IMR-90 (cell line): Measurements from ENCODE around the gene MRTFA. TPM values are rescaled to one million over a fixed set of nuclear protein-coding genes. Genes with fewer than 3 reads are reported as not detected.

ENCODE experiments used
- ATAC-seq: fragments of 200-7000 bp; cut with Tn5 transposase; 2 replicates; pipeline ENCODE4 v1.9.1; 2020; ENCODE audit warnings: low read depth, mild to moderate bottlenecking, moderate library complexity
- BruUV-seq: library from RNA; stranded (reverse); fragments of 400-500 nt; replicated peaks from 2 replicates; lab custom pipeline; 2021; lab: Mats Ljungman, UMichigan
- CTCF ChIA-PET: fragments of 300-600 bp; formaldehyde crosslinking; extraction: SDS; loops from one replicate; lab custom pipeline; 2021; ENCODE audit warnings: antibody characterized with exemption; lab: Yijun Ruan, JAX
- POLR2A ChIA-PET: fragments of 300-600 bp; sonication (Branson Sonifier 250); formaldehyde crosslinking; loops from one replicate; lab custom pipeline; 2022; ENCODE audit warnings: antibody characterized with exemption; ENCODE audit not compliant: unreplicated experiment; lab: Charles Lee
- DNase-seq: peaks from one replicate; pipeline ENCODE4 v3.0.0; 2013
- H2AFZ ChIP-seq: replicated peaks from 2 replicates; pipeline ENCODE3; 2013; ENCODE audit warnings: low read length, mild to moderate bottlenecking; ENCODE audit not compliant: poor library complexity
- H2AK5ac ChIP-seq: 2 replicates; pipeline ENCODE4 v1.6.1; 2013; ENCODE audit warnings: low read depth, low read length, inconsistent platforms
- H2AK9ac ChIP-seq: replicated peaks from 2 replicates; pipeline ENCODE3; 2013; ENCODE audit warnings: mild to moderate bottlenecking, low read depth, low read length, moderate library complexity; ENCODE audit not compliant: poor library complexity
- H2BK120ac ChIP-seq: 2 replicates; pipeline ENCODE4 v1.6.1; 2013; ENCODE audit warnings: low read depth, low read length, inconsistent platforms
- H2BK15ac ChIP-seq: 3 replicates; pipeline ENCODE4 v1.6.1; 2013; ENCODE audit warnings: low read depth, low read length, inconsistent platforms
- H2BK20ac ChIP-seq: 2 replicates; pipeline ENCODE4 v1.6.1; 2013; ENCODE audit warnings: low read depth, mild to moderate bottlenecking, inconsistent platforms, low read length, moderate library complexity
- H2BK5ac ChIP-seq: 2 replicates; pipeline ENCODE4 v1.6.1; 2013; ENCODE audit warnings: mild to moderate bottlenecking, low read depth, low read length, inconsistent platforms; ENCODE audit not compliant: poor library complexity, severe bottlenecking
- H3K14ac ChIP-seq: replicated peaks from 2 replicates; pipeline ENCODE4 v1.6.1; 2013; ENCODE audit warnings: low read depth, low read length, inconsistent platforms
- H3K18ac ChIP-seq: 2 replicates; pipeline ENCODE4 v1.6.1; 2013; ENCODE audit warnings: low read depth, low read length, control low read depth
- H3K23ac ChIP-seq: 2 replicates; pipeline ENCODE4 v1.6.1; 2013; ENCODE audit warnings: low read depth, low read length, inconsistent platforms
- H3K27ac ChIP-seq: 2 replicates; pipeline ENCODE4 v1.5.1; 2013; ENCODE audit warnings: mild to moderate bottlenecking, control low read depth, low read length; ENCODE audit not compliant: insufficient read depth
- H3K27me3 ChIP-seq: 2 replicates; pipeline ENCODE4 v1.6.1; 2013; ENCODE audit warnings: low read length; ENCODE audit not compliant: control insufficient read depth, insufficient read depth
- H3K36me3 ChIP-seq: 2 replicates; pipeline ENCODE4 v1.6.1; 2013; ENCODE audit warnings: low read length, mixed read lengths; ENCODE audit not compliant: control insufficient read depth, insufficient read depth
- H3K4ac ChIP-seq: 2 replicates; pipeline ENCODE4 v1.6.1; 2013; ENCODE audit warnings: low read depth, low read length, inconsistent platforms
- H3K4me1 ChIP-seq: 2 replicates; pipeline ENCODE4 v1.6.1; 2013; ENCODE audit warnings: low read length, mixed read lengths; ENCODE audit not compliant: control insufficient read depth, insufficient read depth
- H3K4me2 ChIP-seq: 2 replicates; pipeline ENCODE4 v1.6.1; 2013; ENCODE audit warnings: low read depth, mild to moderate bottlenecking, control low read depth, low read length, moderate library complexity
- H3K4me3 ChIP-seq: 2 replicates; pipeline ENCODE4 v1.5.1; 2013; ENCODE audit warnings: low read depth, mild to moderate bottlenecking, control low read depth, low read length, moderate library complexity; ENCODE audit not compliant: insufficient read depth
- H3K56ac ChIP-seq: 2 replicates; pipeline ENCODE4 v1.6.1; 2013; ENCODE audit warnings: low read length, inconsistent platforms; ENCODE audit not compliant: insufficient read depth; ENCODE audit errors: extremely low read depth
- H3K79me1 ChIP-seq, 2 experiments: 2 replicates each; pipeline ENCODE4 v1.6.1; 2013; ENCODE audit warnings: low read length in 2 of 2, inconsistent platforms in 1 of 2, low read depth in 1 of 2
- H3K9ac ChIP-seq: 2 replicates; pipeline ENCODE4 v1.6.1; 2013; ENCODE audit warnings: low read depth, low read length, control low read depth
- H3K9me1 ChIP-seq: 2 replicates; pipeline ENCODE4 v1.6.1; 2013; ENCODE audit warnings: low read length, inconsistent platforms; ENCODE audit not compliant: insufficient read depth
- H3K9me3 ChIP-seq: 2 replicates; pipeline ENCODE4 v1.6.1; 2013; ENCODE audit warnings: low read length; ENCODE audit not compliant: control insufficient read depth, insufficient read depth
- H4K20me1 ChIP-seq: 2 replicates; pipeline ENCODE4 v1.6.1; 2013; ENCODE audit warnings: low read length, inconsistent platforms; ENCODE audit not compliant: insufficient read depth
- H4K5ac ChIP-seq: 2 replicates; pipeline ENCODE4 v1.6.1; 2013; ENCODE audit warnings: mild to moderate bottlenecking, low read depth, low read length, control low read depth
- H4K8ac ChIP-seq, 2 experiments: 2 replicates each; pipeline ENCODE4 v1.6.1; 2013; ENCODE audit warnings: low read depth in 2 of 2, low read length in 2 of 2, control low read depth in 1 of 2, inconsistent platforms in 1 of 2
- H4K91ac ChIP-seq: 2 replicates; pipeline ENCODE4 v1.6.1; 2013; ENCODE audit warnings: low read depth, low read length, inconsistent platforms; ENCODE audit not compliant: insufficient read depth
- MAFK ChIP-seq: IDR thresholded peaks from 2 replicates; pipeline ENCODE4 v1.6.1; 2012; ENCODE audit warnings: low read depth, low read length, improper control_type of control experiment
- POLR2A ChIP-seq: IDR thresholded peaks from 2 replicates; pipeline ENCODE4 v1.6.1; 2012; ENCODE audit warnings: mild to moderate bottlenecking, low read depth, low read length
- RCOR1 ChIP-seq: IDR thresholded peaks from 2 replicates; pipeline ENCODE4 v1.6.1; 2012; ENCODE audit warnings: mild to moderate bottlenecking, low read length, improper control_type of control experiment; ENCODE audit not compliant: insufficient replicate concordance
- WGBS, 2 experiments: methylation state at CpG; one replicate each; pipeline versions ENCODE4 v1.1.5 to v1.1.7; 2013; ENCODE audit warnings: missing lambda C conversion rate in 2 of 2; ENCODE audit not compliant: insufficient read length in 1 of 2; ENCODE audit errors: extremely low coverage in 2 of 2; 5-methylcytosine and 5-hydroxymethylcytosine counted together
- dilution Hi-C: fragments of 300-500 bp; cut with HindIII; formaldehyde crosslinking; loops from one replicate; pipeline ENCODE4 v1.14.3; 2018; ENCODE audit warnings: low sequenced_read_pairs; ENCODE audit not compliant: unreplicated experiment
- in situ Hi-C: fragments of 300-500 bp; cut with MboI; formaldehyde crosslinking; loops from 3 replicates; pipeline ENCODE4 v1.14.3; 2019; ENCODE audit warnings: low sequenced_read_pairs, inconsistent platforms, mixed read lengths
- intact Hi-C: fragments of 100-400 bp; cut with micrococcal nuclease; formaldehyde crosslinking; loops from 2 replicates; pipeline ENCODE4 v1.10.0; 2022
- polyA plus RNA-seq, 3 experiments: library from polyadenylated mRNA; depleted of rRNA; stranded (reverse); fragments of >200 nt; gene quantifications; 2 replicates each; pipeline ENCODE4 v1.2.3, GENCODE V29; 2012; ENCODE audit warnings: low replicate concordance in 1 of 3
- total RNA-seq: library from RNA; depleted of rRNA; stranded (reverse); fragments of >200 nt; gene quantifications from 2 replicates; pipeline ENCODE4 v1.2.3, GENCODE V29; 2012

Gene MRTFA
- total and polyA plus RNA-seq, 2 of the 4 experiments (the other 2 are of a cell fraction) = 12.5 to 17.2 TPM

DNA sequence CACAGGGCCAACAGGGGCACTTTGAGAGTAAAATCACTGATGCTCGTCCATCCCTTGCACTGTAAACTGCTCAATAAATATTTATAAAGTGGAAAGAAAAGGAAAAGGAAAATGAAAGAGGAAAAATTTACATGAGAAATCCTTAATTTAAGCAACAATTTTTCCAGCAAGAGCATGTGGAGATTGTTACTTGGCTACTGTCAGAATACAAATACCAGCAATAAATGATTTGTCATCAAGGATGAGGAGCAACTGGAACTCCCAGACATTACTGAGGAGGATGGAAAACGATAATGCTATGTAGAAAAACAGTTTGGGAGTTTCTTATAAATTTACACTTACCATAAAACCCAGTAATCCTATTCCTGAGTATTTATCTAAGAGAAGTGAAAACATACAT, 143.1 kb downstream of the MRTFA start:
- Histone ChIP-seq H3K27ac (no peak overlapping the region), H3K9me1 (peaks cover 22% of the 10 kb centered on the region)

More for the DNA sequence above, 143.1 kb downstream of the MRTFA start:
- Histone ChIP-seq H2AFZ (no peak overlapping the region), H3K79me1 (peaks cover 14 to 69% of the 10 kb centered on the region in 2 experiments), H3K4ac (0 out of 2 replicates have a peak overlapping the region, but pooled peaks have one; percentile 2), H3K23ac (no peak overlapping the region; the same call in 1 of the 2 replicates), H3K4me2 (no peak overlapping the region), H3K18ac (no peak overlapping the region), H2BK5ac (peak overlapping the region; percentile 4), H3K9me3 (no peaks in the 10 kb centered on the region), H4K8ac (no peak overlapping the region), H3K14ac (no peak overlapping the region), H2BK120ac (no peak overlapping the region), H3K56ac (no peak overlapping the region), H2AK5ac (no peak overlapping the region; the same call in 1 of the 2 replicates), H3K36me3 (peaks cover 1% of the 10 kb centered on the region; the same call in 1 of the 2 replicates), H3K4me3 (no peak overlapping the region), H2AK9ac (no peak overlapping the region), H4K5ac (no peak overlapping the region), H3K4me1 (peaks cover 23% of the 10 kb centered on the region), H3K9ac (no peak overlapping the region), H4K91ac (no peak overlapping the region), H4K20me1 (peaks cover 11% of the 10 kb centered on the region; the same call in 1 of the 2 replicates), H2BK20ac (no peak overlapping the region), H2BK15ac (0 out of 3 replicates have a peak overlapping the region, but pooled peaks have one; percentile 1), H3K27me3 (no peaks in the 10 kb centered on the region)
- ATAC-seq (no peak), DNase-seq (no peak)
- WGBS, 2 experiments = no CpG with 5 or more reads among the region's 2 CpGs
- dilution Hi-C loops = no loop called here
- BruUV-seq = no TSS peak
- ChIA-PET POLR2A (no interaction called here), CTCF (interaction anchor here (0.6 kb wide), 1 partner anchor 15 kb away, joined by 3 read pairs; no protein-coding TSS in a partner anchor)
- intact Hi-C loops = no loop called here
- TF ChIP-seq POLR2A = no peak
- TF ChIP-seq RCOR1 = no peak
- no peak for TF ChIP-seq MAFK
- in situ Hi-C loops = no loop called here
